Upper lobe of right lung (tissue), 1 donor: ENCODE results near the gene FGF6. TPM values are rescaled to one million over a fixed set of nuclear protein-coding genes. Genes with fewer than 3 reads are reported as not detected.

ENCODE experiments used
- ATAC-seq: fragments of 200-7000 bp; cut with Tn5 transposase; one replicate; pipeline ENCODE4 v1.9.1; 2020; ENCODE audit warnings: mild to moderate bottlenecking, moderate library complexity
- DNase-seq: peaks from one replicate; pipeline ENCODE4 v3.0.0-alpha.2; 2020
- H3K27ac ChIP-seq: fragments of 200-600 bp; one replicate; pipeline ENCODE4 v1.8.0; 2022
- H3K27me3 ChIP-seq: fragments of 200-600 bp; one replicate; pipeline ENCODE4 v1.8.0; 2022; ENCODE audit warnings: mild to moderate bottlenecking
- H3K36me3 ChIP-seq: fragments of 200-600 bp; one replicate; pipeline ENCODE4 v1.8.0; 2022
- H3K4me1 ChIP-seq: fragments of 200-600 bp; one replicate; pipeline ENCODE4 v1.8.0; 2022
- H3K4me3 ChIP-seq: fragments of 200-600 bp; one replicate; pipeline ENCODE4 v1.8.0; 2022; ENCODE audit warnings: mild to moderate bottlenecking
- H3K9me3 ChIP-seq: fragments of 200-600 bp; one replicate; pipeline ENCODE4 v1.8.0; 2022
- CTCF ChIP-seq: fragments of 200-600 bp; IDR thresholded peaks from one replicate; pipeline ENCODE4 v1.8.0; 2022; ENCODE audit warnings: antibody characterized with exemption
- intact Hi-C: fragments of 100-400 bp; cut with DNase I; formaldehyde crosslinking; loops from one replicate; pipeline ENCODE4 v1.11.0; 2022
- total RNA-seq: library from RNA; stranded (reverse); fragmentation: NEBNext Ultra II Directional; extraction: Animal tissue kit (Norgen Biotek cat#: 25700); gene quantifications from one replicate; pipeline ENCODE4 v1.2.1, GENCODE V29; 2021
- donor health status: DM: no; HTN: yes; CAD: no; lungs with severe emphysema.

Gene FGF6
- total RNA-seq, 1 donor from 2014 or later = not detected

- no peaks in the 10 kb centered on the region for H3K27me3 ChIP-seq
- H3K36me3 ChIP-seq = no peaks in the 10 kb centered on the region
- intact Hi-C loops = no loop called here
- no peaks in the 10 kb centered on the region for H3K9me3 ChIP-seq
- no peak overlapping the region for H3K4me3 ChIP-seq
- H3K27ac ChIP-seq = no peak overlapping the region
- no peaks in the 10 kb centered on the region for H3K4me1 ChIP-seq
- DNase-seq = no peak
- no peak for ATAC-seq
- no peak for TF ChIP-seq CTCF
Measured at GRCh38 chr12:4439736-4440135, 5.9 kb downstream of the FGF6 start.

GRCh38 chr12:4438834-4439596 lies 6.6 kb downstream of the FGF6 start:
- Histone ChIP-seq H3K27me3 (no peaks in the 10 kb centered on the region), H3K9me3 (no peaks in the 10 kb centered on the region), H3K36me3 (no peaks in the 10 kb centered on the region), H3K4me3 (no peak overlapping the region), H3K27ac (no peak overlapping the region), H3K4me1 (no peaks in the 10 kb centered on the region)
- no peak for TF ChIP-seq CTCF
- ATAC-seq = peak; percentile 66
- intact Hi-C loops = no loop called here
- no peak for DNase-seq

- DNase-seq (no peak), ATAC-seq (no peak)
- H3K36me3 ChIP-seq = no peaks in the 10 kb centered on the region
- H3K4me1 ChIP-seq = no peaks in the 10 kb centered on the region
- no peaks in the 10 kb centered on the region for H3K27me3 ChIP-seq
- intact Hi-C loops = no loop called here
- no peak for TF ChIP-seq CTCF
- H3K27ac ChIP-seq = no peak overlapping the region
- H3K4me3 ChIP-seq = no peak overlapping the region
- no peaks in the 10 kb centered on the region for H3K9me3 ChIP-seq
Measured at GRCh38 chr12:4435537-4435936, 10.1 kb downstream of the FGF6 start.

GRCh38 chr12:4434706-4435425 lies 10.7 kb downstream of the FGF6 start:
- no peak for TF ChIP-seq CTCF
- DNase-seq (no peak), ATAC-seq (peak; percentile 71)
- H3K4me3 ChIP-seq = no peak overlapping the region
- no peak overlapping the region for H3K27ac ChIP-seq
- no peaks in the 10 kb centered on the region for H3K9me3 ChIP-seq
- no peaks in the 10 kb centered on the region for H3K4me1 ChIP-seq
- H3K36me3 ChIP-seq = no peaks in the 10 kb centered on the region
- intact Hi-C loops = no loop called here
- no peaks in the 10 kb centered on the region for H3K27me3 ChIP-seq

- DNase-seq = no peak
- no peaks in the 10 kb centered on the region for H3K4me1 ChIP-seq
- intact Hi-C loops = no loop called here
- no peak for TF ChIP-seq CTCF
- no peak overlapping the region for H3K4me3 ChIP-seq
- no peak overlapping the region for H3K27ac ChIP-seq
- H3K36me3 ChIP-seq = no peaks in the 10 kb centered on the region
- no peaks in the 10 kb centered on the region for H3K9me3 ChIP-seq
- peaks cover 2% of the 10 kb centered on the region for H3K27me3 ChIP-seq
- no peak for ATAC-seq
Measured at GRCh38 chr12:4434301-4434700, 11.3 kb downstream of the FGF6 start.
